Vagina (tissue), 2 donors: ENCODE results near the gene PRF1. TPM values are rescaled to one million over a fixed set of nuclear protein-coding genes. Genes with fewer than 3 reads are reported as not detected.
"Not testable (repeated sequence)": the region's sequence is repeated elsewhere in the genome, so short reads cannot be mapped to it uniquely, and the experiment has no call there.

Experiments
- DNase-seq, 2 donors: peaks; one replicate each; pipeline ENCODE4 v3.0.0-alpha.2; 2017; ENCODE audit errors: extremely low spot score in 2 of 2
- H3K27ac ChIP-seq: fragments of 200-600 bp; sonication (generic); one replicate; pipeline ENCODE4 v1.5.1; 2019
- H3K27me3 ChIP-seq: fragments of 200-600 bp; sonication (generic); one replicate; pipeline ENCODE4 v1.5.1; 2019
- H3K36me3 ChIP-seq, 2 donors: fragments of 200-600 bp; sonication (generic); one replicate each; pipeline ENCODE4 v1.5.1; 2017 to 2019
- H3K4me1 ChIP-seq: fragments of 200-600 bp; sonication (generic); one replicate; pipeline ENCODE4 v1.5.1; 2019
- H3K4me3 ChIP-seq, 2 donors: fragments of 200-600 bp; sonication (generic); 1 replicate in 1 of 2; 2 replicates in 1 of 2; pipeline ENCODE4 v1.5.1; 2016 to 2019
- H3K9me3 ChIP-seq: fragments of 200-600 bp; sonication (generic); one replicate; pipeline ENCODE4 v1.5.1; 2019
- CTCF ChIP-seq, 3 experiments: fragments of 450-650 bp in 2 of 3; fragments of 200-600 bp in 1 of 3; sonication (generic) in 1 of 3; IDR thresholded peaks; one replicate each; pipeline ENCODE4 v1.5.1; 2017 to 2019; ENCODE audit warnings: antibody characterized with exemption in 3 of 3, mild to moderate bottlenecking in 2 of 3, moderate library complexity in 2 of 3
- POLR2A ChIP-seq, 2 donors: fragments of 450-650 bp; IDR thresholded peaks; one replicate each; pipeline ENCODE4 v1.6.1; 2017; ENCODE audit warnings: antibody characterized with exemption in 2 of 2, mild to moderate bottlenecking in 2 of 2, moderate library complexity in 2 of 2
- POLR2AphosphoS5 ChIP-seq, 2 donors: sonication (generic); formaldehyde crosslinking; IDR thresholded peaks; one replicate each; pipeline ENCODE4 v1.9.0; 2017; ENCODE audit warnings: antibody characterized with exemption in 2 of 2, mild to moderate bottlenecking in 2 of 2, low read depth in 1 of 2; ENCODE audit not compliant: insufficient read depth in 1 of 2
- intact Hi-C: fragments of 100-400 bp; cut with DNase I; formaldehyde crosslinking; loops from one replicate; pipeline ENCODE4 v1.15.1; 2023
- total RNA-seq: library from RNA; depleted of rRNA; stranded (reverse); fragments of >200 nt; gene quantifications from one replicate; pipeline ENCODE4 v1.2.3, GENCODE V29; 2016

The PRF1 gene
- total RNA-seq, 1 donor from 2014 or later: 20.9 TPM

- intact Hi-C loops: no loop called here
- no peak overlapping the region for H3K4me3 ChIP-seq
- H3K9me3 ChIP-seq: peaks cover 10% of the 10 kb centered on the region
- TF ChIP-seq POLR2AphosphoS5 (IDR thresholded peaks at IDR 0.05; ENCODE audit: insufficient read depth in 1 of 2, low read depth in 1 of 2) (no peak), CTCF (IDR thresholded peaks at IDR 0.05) (no peak), POLR2A (IDR thresholded peaks at IDR 0.05) (no peak)
- no peaks in the 10 kb centered on the region for H3K36me3 ChIP-seq
- H3K4me1 ChIP-seq: peaks cover 7% of the 10 kb centered on the region
- H3K27ac ChIP-seq: no peak overlapping the region
- no peak for DNase-seq
- no peaks in the 10 kb centered on the region for H3K27me3 ChIP-seq
These were observed 45.9 kb upstream of the PRF1 start for GRCh38 chr10:70648427-70648826.

- H3K9me3 ChIP-seq: peaks cover 10% of the 10 kb centered on the region
- intact Hi-C loops: no loop called here
- H3K4me3 ChIP-seq: no peak overlapping the region
- no peaks in the 10 kb centered on the region for H3K4me1 ChIP-seq
- TF ChIP-seq POLR2A (IDR thresholded peaks at IDR 0.05) (no peak), CTCF (IDR thresholded peaks at IDR 0.05) (no peak)
- no peak for DNase-seq
- H3K27me3 ChIP-seq: no peaks in the 10 kb centered on the region
- H3K36me3 ChIP-seq: no peaks in the 10 kb centered on the region
- H3K27ac ChIP-seq: no peak overlapping the region
These were observed 44.5 kb upstream of the PRF1 start for GRCh38 chr10:70647086-70647485.

- H3K27me3 ChIP-seq, H3K4me1 ChIP-seq, H3K9me3 ChIP-seq, H3K27ac ChIP-seq, DNase-seq, H3K36me3 ChIP-seq, H3K4me3 ChIP-seq, intact Hi-C loops: not testable (repeated sequence)
These were observed 42.4 kb upstream of the PRF1 start for GRCh38 chr10:70644959-70645358.

GRCh38 chr10:70643272-70643671 is 40.7 kb upstream of the PRF1 start:
- intact Hi-C loops, DNase-seq, H3K36me3 ChIP-seq, H3K27ac ChIP-seq, H3K4me1 ChIP-seq, H3K9me3 ChIP-seq, H3K27me3 ChIP-seq, H3K4me3 ChIP-seq: not testable (repeated sequence)

GRCh38 chr10:70639640-70640383 is 37.3 kb upstream of the PRF1 start:
- H3K4me3 ChIP-seq, H3K36me3 ChIP-seq, intact Hi-C loops, H3K9me3 ChIP-seq, H3K27me3 ChIP-seq, H3K27ac ChIP-seq, H3K4me1 ChIP-seq, DNase-seq: not testable (repeated sequence)

GRCh38 chr10:70634515-70634914 is 32.0 kb upstream of the PRF1 start:
- H3K27ac ChIP-seq, H3K4me3 ChIP-seq, H3K36me3 ChIP-seq, DNase-seq, H3K4me1 ChIP-seq, H3K9me3 ChIP-seq, H3K27me3 ChIP-seq, intact Hi-C loops: not testable (repeated sequence)

GRCh38 chr10:70634011-70634410 is 31.5 kb upstream of the PRF1 start:
- H3K4me1 ChIP-seq: no peaks in the 10 kb centered on the region
- DNase-seq: no peak
- intact Hi-C loops: no loop called here
- no peak overlapping the region for H3K27ac ChIP-seq
- no peaks in the 10 kb centered on the region for H3K9me3 ChIP-seq
- TF ChIP-seq CTCF (IDR thresholded peaks at IDR 0.05) (no peak), POLR2A (IDR thresholded peaks at IDR 0.05) (no peak)
- H3K27me3 ChIP-seq: no peaks in the 10 kb centered on the region
- no peak overlapping the region for H3K4me3 ChIP-seq
- H3K36me3 ChIP-seq: no peaks in the 10 kb centered on the region

GRCh38 chr10:70631735-70632134 is 29.2 kb upstream of the PRF1 start:
- H3K4me3 ChIP-seq, H3K27me3 ChIP-seq, intact Hi-C loops, H3K27ac ChIP-seq, H3K9me3 ChIP-seq, H3K4me1 ChIP-seq, H3K36me3 ChIP-seq, DNase-seq: not testable (repeated sequence)
